Measurements from ENCODE around the gene TMED5.

DNA sequence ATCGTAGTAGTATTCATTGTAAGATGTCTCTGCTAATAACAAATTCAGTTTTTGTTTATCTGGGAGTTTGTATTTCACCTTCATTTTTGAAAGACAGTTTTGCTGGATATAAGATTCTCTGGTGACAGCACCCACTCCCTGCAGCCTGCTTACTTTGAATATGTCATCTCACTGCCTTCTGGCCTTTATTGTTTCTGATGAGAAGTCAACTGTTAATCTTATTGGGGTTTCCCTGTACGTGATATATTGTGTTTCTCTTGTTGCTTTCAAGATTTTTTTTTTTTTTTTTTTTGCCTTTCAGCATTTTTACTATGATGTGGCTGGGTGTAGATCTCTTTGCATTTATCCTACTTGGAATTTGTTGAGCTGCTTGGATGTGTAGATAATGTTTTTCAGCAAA is 71.9 kb downstream of the TMED5 start:
- TF ChIP-seq FOXM1 (IDR thresholded peaks at IDR 0.05; ENCODE audit: borderline replicate concordance) (no peak), ZNF384 (IDR thresholded peaks at IDR 0.05) (no peak)
